GM23248 (cell line): ENCODE results near the gene CDH13.

ENCODE experiments used
- EZH2 ChIP-seq: fragments of 200-600 bp; sonication (generic); IDR thresholded peaks from 2 replicates; pipeline ENCODE4 v1.6.1; 2018; ENCODE audit warnings: antibody characterized with exemption, mild to moderate bottlenecking; ENCODE audit not compliant: insufficient read depth, poor library complexity, severe bottlenecking
- EZH2phosphoT487 ChIP-seq: fragments of 200-600 bp; sonication (generic); IDR thresholded peaks from 2 replicates; pipeline ENCODE4 v1.6.1; 2018; ENCODE audit warnings: antibody characterized with exemption, moderate library complexity, mild to moderate bottlenecking, low read depth; ENCODE audit not compliant: insufficient read depth

GRCh38 chr16:83402160-83402814, 775.5 kb downstream of the CDH13 start:
- TF ChIP-seq EZH2 = no peak
- no peak for TF ChIP-seq EZH2phosphoT487
